GM21360 (cell line): Measurements from ENCODE around the gene NEDD4L.
"Not testable (repeated sequence)": the region's sequence is repeated elsewhere in the genome, so short reads cannot be mapped to it uniquely, and the experiment has no call there.

Experiments
- ATAC-seq: cut with Tn5 transposase; IDR thresholded peaks from one replicate; pipeline ENCODE4 v1.9.1; 2021; ENCODE audit warnings: mild to moderate bottlenecking, moderate library complexity; ENCODE audit not compliant: unreplicated experiment

Gene NEDD4L

DNA sequence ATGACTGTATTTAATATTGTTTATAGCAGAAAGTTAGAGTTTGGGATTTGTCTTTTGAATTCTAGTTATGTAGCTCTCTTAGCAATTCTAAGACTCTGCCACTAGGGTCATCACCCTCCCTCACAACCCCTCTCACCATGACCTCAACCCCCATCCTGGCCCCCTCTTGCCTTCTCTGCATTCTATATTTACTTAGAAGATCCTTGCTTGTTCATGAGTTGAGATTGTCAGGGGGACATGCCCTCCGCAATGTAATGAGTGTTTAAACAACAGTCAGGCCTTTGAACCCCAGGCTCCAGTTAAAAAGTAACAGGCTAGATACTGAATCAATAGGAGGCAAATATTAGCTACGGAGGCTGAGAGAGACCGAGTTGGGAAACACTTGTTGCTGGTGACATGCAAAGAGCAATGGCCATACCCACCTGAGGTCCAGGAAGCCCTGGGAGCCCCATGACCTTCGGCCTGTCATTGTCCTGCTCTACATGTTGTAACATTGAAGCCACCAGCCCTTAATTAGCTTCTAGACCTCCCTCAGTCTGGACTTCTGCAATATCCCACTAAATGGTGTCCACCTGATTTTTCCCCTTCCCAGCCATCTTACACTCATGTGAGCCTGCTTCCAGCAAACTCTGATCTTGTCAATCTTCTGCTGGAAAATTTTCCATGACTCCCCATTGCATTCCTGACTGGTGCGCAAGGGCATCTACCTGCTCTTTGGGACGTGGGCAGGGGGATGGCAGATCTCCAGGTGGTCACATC, 363.8 kb downstream of the NEDD4L start:
- ATAC-seq: no peak

- no peak for ATAC-seq
Observed at GRCh38 chr18:58408665-58409064, 364.6 kb downstream of the NEDD4L start.

GRCh38 chr18:58409802-58410445, 365.9 kb downstream of the NEDD4L start:
- no peak for ATAC-seq

DNA sequence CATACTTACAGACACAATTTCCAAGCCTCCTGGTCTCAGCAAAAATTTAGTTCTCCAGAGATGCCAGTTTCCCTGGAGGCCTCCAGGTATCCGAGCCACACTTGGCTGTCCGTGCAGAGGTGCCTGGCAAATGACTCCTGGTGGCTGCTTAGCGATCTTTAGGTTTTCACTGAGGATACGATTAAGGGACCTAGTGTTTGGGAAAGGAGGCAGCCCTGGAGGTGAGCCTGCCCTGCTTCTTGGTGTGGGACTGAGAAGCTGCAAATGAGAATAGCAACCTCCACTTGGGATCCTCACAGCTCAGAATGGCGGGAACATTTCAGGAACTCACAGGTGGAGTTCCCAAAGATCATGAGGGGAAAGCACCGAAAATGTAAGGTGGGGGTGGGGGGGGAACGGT, 367.3 kb downstream of the NEDD4L start:
- no peak for ATAC-seq

DNA sequence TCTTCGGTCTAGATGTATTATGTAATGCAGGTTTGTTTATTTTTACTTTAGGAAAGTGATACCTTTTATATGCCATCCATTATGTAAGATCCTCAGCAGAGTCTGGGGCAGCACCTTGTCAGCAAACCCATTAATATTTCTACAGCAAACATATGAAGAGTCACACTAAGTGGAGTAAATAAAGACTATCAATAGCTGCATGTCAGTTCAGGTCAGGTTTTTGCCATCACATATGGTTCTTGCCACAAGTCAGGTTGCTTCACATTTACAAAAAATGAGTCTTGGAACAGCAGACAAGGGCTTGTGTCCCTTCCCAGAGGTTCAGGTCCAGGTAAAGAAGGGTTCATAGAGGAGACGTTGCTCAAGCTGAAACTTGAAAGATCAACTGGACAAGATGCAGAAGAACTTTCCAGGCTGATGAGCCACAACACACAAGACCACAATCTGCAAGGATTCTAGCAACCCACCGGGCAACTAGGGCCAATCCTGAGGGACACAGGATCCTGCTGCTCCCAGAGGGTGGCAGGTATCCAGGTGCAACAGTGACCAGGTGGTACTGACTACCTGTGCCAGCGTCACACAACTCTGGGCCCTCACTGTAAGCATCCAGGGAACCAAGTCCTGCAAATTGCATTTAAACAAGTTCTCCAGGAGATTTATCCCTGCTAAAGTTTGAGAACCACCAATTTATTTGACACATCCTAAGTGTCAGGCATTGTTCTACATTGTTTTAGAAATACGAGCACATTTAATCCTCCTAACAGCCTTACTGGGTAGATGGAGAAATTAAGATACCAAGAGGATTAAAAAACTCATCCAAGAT, 369.0 kb downstream of the NEDD4L start:
- no peak for ATAC-seq

DNA sequence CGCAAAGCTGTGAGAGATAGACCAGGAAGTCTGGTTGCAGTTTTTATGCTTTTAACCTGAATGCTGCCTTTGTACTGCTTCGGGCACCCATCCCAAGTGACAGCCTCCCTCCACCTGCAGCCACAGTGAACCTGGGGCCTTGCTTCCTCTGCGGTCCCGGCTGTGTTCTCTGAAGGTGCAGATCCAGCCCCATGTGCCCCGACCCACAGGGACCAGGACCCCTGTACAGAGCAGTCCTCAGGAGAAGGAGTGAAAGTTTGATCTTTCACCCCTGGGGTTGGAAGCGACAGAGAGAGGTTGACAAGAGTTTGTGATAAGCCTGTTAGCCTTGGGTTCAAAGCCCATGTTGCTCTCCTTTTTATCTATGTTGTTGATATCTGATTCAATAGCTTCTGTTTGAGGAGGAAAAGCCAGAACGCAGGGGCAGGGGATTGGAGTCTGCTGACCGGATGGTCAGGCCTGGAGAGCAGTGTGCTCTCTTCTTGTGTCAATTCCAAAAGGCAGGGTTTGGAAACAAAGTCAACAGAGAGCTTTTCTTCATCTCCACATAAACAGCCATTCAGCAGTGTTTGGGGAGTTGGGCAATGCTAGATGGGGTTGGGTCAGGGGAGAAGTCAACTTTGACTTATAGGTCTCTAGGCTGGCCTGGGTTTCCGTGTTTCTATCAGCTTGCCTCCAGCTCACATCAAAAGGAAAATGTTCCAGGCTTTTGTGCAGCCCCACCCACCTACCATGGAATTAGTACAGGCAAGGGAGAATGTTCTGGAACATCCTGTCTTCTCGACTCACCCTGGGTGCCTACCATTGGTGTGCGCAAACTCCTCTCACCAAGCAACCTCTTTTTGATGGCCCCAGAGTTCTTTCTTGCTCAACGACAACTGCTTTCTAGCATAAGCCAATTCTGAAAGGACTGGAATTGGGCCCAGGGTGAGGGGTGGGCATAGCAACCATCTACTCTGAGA, 369.9 kb downstream of the NEDD4L start:
- ATAC-seq: no peak

GRCh38 chr18:58416014-58416703, 372.1 kb downstream of the NEDD4L start:
- ATAC-seq: no peak

- no peak for ATAC-seq
Observed at GRCh38 chr18:58416704-58417683, 373.0 kb downstream of the NEDD4L start.

DNA sequence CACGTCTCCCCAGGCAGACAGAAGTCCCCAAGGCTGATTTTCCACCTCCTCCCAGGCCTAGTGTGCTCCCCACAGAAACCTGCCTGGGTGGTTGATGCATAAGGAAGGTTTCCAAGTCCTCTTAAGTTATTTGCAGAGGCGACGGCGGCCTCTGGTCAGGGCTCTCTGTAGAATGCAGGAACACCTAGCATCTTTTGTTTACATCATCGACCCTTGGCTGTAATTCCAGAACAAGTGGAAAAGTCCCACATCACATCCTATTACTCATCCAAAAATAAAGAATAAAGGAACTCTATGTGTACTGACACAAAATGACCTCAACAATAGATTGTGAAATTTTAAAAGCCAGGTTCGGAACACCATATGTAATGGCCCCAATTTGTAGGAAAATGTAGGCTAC, 373.7 kb downstream of the NEDD4L start:
- no peak for ATAC-seq

GRCh38 chr18:58418361-58418760, 374.3 kb downstream of the NEDD4L start:
- no peak for ATAC-seq

DNA sequence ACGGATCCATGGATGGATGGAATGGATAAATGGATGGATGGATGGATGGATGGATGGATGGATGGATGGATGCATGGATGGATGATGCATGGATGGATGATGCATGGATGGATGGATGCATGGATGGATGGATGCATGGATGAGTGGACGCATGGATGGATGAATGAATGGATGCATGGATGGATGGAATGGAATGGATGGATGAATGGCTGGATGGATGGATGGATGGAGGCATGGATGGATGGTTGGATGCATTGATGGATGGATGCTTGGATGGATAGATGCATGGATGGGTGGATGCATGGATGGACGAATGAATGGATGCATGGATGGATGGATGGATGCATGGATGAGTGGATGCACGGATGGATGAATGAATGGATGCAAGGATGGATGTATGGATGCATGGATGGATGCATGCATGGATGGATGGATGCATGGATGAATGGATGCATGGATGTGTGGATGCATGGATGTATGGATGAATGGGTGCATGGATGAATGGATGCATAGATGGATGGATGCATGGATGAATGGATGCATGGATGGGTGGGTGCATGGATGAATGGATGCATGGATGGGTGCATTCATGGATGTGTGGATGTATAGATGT, 375.7 kb downstream of the NEDD4L start:
- no peak for ATAC-seq

DNA sequence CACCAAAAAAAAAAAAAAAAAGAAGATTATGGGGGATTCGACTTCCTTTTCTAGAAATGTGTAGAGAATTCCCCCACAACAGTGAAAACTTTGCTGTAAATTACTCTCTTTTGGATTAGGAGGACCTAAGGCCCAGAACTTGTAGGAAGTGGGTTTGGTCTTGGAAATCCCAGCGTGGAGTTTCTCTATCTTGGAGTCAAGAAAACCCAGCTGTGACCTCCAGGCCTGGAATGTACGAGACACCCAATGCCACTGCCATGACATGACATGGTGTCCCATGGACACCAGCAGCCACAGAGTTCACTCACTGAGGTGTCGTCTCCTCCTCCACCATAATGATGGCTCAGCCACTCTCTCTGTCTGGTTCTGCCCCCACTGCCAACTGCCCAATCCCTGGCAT, 382.6 kb downstream of the NEDD4L start:
- ATAC-seq: no peak

- ATAC-seq: no peak
Observed at GRCh38 chr18:58427321-58427720, 383.3 kb downstream of the NEDD4L start.

DNA sequence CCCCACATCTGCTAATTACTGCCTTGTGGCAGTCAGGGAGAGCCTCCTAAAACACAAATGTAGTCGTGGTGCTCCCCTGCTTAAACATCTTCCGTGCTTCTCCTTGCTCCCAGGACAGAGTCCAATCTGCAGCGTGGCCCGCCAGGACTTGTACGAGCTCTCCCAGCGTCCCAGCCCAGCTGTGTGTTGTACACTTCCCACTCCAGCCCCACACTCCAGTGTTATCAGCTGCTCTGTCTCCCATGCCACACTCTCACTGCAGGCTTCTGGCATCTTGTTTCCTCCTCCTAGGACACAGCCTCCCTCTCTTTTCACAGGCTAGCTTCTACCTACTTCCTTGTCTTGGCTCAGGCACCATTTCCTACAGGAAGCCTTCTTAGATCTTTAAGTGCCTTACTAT, 385.4 kb downstream of the NEDD4L start:
- no peak for ATAC-seq

- no peak for ATAC-seq
Observed at GRCh38 chr18:58431215-58431614, 387.2 kb downstream of the NEDD4L start.

GRCh38 chr18:58432050-58432727, 388.2 kb downstream of the NEDD4L start:
- no peak for ATAC-seq

- ATAC-seq: not testable (repeated sequence)
Observed at GRCh38 chr18:58435221-58436005, 391.4 kb downstream of the NEDD4L start.
